AG20443 (cell line): ENCODE results near the gene UBE2G2.
A peak's percentile ranks its signal among the peaks of the same experiment; 100 is the strongest.
"Not testable (repeated sequence)": the region's sequence is repeated elsewhere in the genome, so short reads cannot be mapped to it uniquely, and the experiment has no call there.

Source experiments
- DNase-seq: peaks from one replicate; pipeline ENCODE4 v3.0.0; 2012; ENCODE audit warnings: low spot score, mixed read lengths

The UBE2G2 gene

GRCh38 chr21:44836349-44836665 lies 34.7 kb upstream of the UBE2G2 start:
- no peak for DNase-seq

GRCh38 chr21:44835647-44835973 lies 34.0 kb upstream of the UBE2G2 start:
- no peak for DNase-seq

- no peak for DNase-seq
These were observed 33.5 kb upstream of the UBE2G2 start for GRCh38 chr21:44834951-44835646.

GRCh38 chr21:44834231-44834950 lies 32.8 kb upstream of the UBE2G2 start:
- DNase-seq: no peak

- no peak for DNase-seq
These were observed 32.0 kb upstream of the UBE2G2 start for GRCh38 chr21:44833663-44834062.

GRCh38 chr21:44832516-44833255 lies 31.1 kb upstream of the UBE2G2 start:
- not testable (repeated sequence) for DNase-seq

GRCh38 chr21:44831227-44831860 lies 29.7 kb upstream of the UBE2G2 start:
- DNase-seq: no peak

GRCh38 chr21:44829507-44830092 lies 28.0 kb upstream of the UBE2G2 start:
- no peak for DNase-seq

GRCh38 chr21:44828362-44829056 lies 26.9 kb upstream of the UBE2G2 start:
- no peak for DNase-seq

- no peak for DNase-seq
These were observed 21.6 kb upstream of the UBE2G2 start for GRCh38 chr21:44823179-44823660.

- no peak for DNase-seq
These were observed 21.0 kb upstream of the UBE2G2 start for GRCh38 chr21:44822484-44823178.

- DNase-seq: peak; percentile 42
These were observed 19.2 kb upstream of the UBE2G2 start for GRCh38 chr21:44820851-44821250.

GRCh38 chr21:44819283-44820243 lies 17.9 kb upstream of the UBE2G2 start:
- no peak for DNase-seq

GRCh38 chr21:44818640-44819011 lies 17.0 kb upstream of the UBE2G2 start:
- DNase-seq: no peak

- DNase-seq: peak; percentile 97
These were observed 16.5 kb upstream of the UBE2G2 start, which contains the start of gene SUMO3 for GRCh38 chr21:44817914-44818639. TSS of gene SUMO3 (minus strand) at chr21:44818062. CDS start at chr21:44817968, 94 bp downstream.

GRCh38 chr21:44817506-44817880 lies 15.9 kb upstream of the UBE2G2 start:
- DNase-seq: peak; percentile 99

GRCh38 chr21:44816761-44817505 lies 15.3 kb upstream of the UBE2G2 start:
- no peak for DNase-seq
